ENCODE results near the gene EIPR1. TPM values are rescaled to one million over a fixed set of nuclear protein-coding genes. Genes with fewer than 3 reads are reported as not detected.

The EIPR1 gene
- total and polyA plus RNA-seq, 2 donors (not counting 3 experiments of a cell fraction or from before 2014, with no cell fraction given) = 30.8 to 57.3 TPM

DNA sequence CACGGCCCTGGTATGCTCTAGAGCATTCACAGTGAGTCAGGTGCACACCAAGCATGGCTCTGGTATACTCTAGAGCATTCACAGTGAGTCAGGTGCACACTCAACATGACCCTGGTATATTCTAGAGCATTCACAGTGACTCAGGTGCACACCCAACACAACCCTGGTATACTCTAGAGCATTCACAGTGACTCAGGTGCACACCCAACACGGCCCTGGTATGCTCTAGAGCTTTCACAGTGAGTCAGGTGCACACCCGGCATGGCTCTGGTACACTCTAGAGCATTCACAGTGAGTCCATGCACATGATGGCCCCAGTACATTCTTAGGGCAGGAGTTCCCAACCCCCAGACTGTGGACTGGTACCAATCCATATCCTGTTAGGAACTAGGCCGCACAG lies 158.1 kb downstream of the EIPR1 start:
- BruUV-seq (replicated peaks) = no TSS peak
- Histone ChIP-seq H3K9ac (replicated peaks; ENCODE audit: extremely low read depth, insufficient read depth, low read length) (no peak overlapping the region), H3K79me2 (ENCODE audit: control insufficient read depth, insufficient read depth, low read length) (peaks cover 1% of the 10 kb centered on the region), H3K9me1 (replicated peaks; ENCODE audit: control insufficient read depth, extremely low read depth, insufficient read depth, low read length) (no peaks in the 10 kb centered on the region), H3K4me1 (ENCODE audit: control insufficient read depth, extremely low read depth, insufficient read depth, low read length) (no peaks in the 10 kb centered on the region), H4K20me1 (replicated peaks; ENCODE audit: control insufficient read depth, extremely low read depth, insufficient read depth, low read length) (no peaks in the 10 kb centered on the region), H3K9me3 (replicated peaks; ENCODE audit: control insufficient read depth, insufficient read depth, low read length) (no peaks in the 10 kb centered on the region), H3K27me3 (ENCODE audit: control insufficient read depth in 2 of 2, insufficient read depth in 2 of 2, low read length in 2 of 2) (no peaks in the 10 kb centered on the region), H3K36me3 (ENCODE audit: control insufficient read depth in 2 of 2, extremely low read depth in 1 of 2, insufficient read depth in 2 of 2, low read length in 2 of 2) (no peaks in the 10 kb centered on the region), H3K4me3 (replicated peaks in 1 of 3; ENCODE audit: insufficient read depth in 1 of 3, low read depth in 1 of 3, low read length in 3 of 3) (no peak overlapping the region), H2AFZ (ENCODE audit: low read depth, low read length) (no peak overlapping the region), H3K4me2 (ENCODE audit: insufficient read depth, low read length) (no peak overlapping the region), H3K27ac (ENCODE audit: insufficient read depth, low read depth, low read length) (no peak overlapping the region)
- dilution Hi-C loops (cut with MboI; ENCODE audit: extremely low pct_ligation_motif_present, low sequenced_read_pairs) (no loop called here), intact Hi-C loops (cut with micrococcal nuclease) (no loop called here)
- ChIA-PET POLR2A (no interaction called here), CTCF (no interaction called here)
- FAIRE-seq (no peak), DNase-seq (ENCODE audit: low read depth, low spot score) (no peak)
- no peak for TF ChIP-seq MYC (IDR thresholded peaks at IDR 0.05; ENCODE audit: low read depth, low read length)
- TF ChIP-seq FOS (IDR thresholded peaks at IDR 0.05; ENCODE audit: borderline replicate concordance, insufficient read depth, low read length) = no peak
- no peak for TF ChIP-seq POLR2A (IDR thresholded peaks at IDR 0.05; ENCODE audit: low read depth, low read length)
- TF ChIP-seq, protein P1, sequence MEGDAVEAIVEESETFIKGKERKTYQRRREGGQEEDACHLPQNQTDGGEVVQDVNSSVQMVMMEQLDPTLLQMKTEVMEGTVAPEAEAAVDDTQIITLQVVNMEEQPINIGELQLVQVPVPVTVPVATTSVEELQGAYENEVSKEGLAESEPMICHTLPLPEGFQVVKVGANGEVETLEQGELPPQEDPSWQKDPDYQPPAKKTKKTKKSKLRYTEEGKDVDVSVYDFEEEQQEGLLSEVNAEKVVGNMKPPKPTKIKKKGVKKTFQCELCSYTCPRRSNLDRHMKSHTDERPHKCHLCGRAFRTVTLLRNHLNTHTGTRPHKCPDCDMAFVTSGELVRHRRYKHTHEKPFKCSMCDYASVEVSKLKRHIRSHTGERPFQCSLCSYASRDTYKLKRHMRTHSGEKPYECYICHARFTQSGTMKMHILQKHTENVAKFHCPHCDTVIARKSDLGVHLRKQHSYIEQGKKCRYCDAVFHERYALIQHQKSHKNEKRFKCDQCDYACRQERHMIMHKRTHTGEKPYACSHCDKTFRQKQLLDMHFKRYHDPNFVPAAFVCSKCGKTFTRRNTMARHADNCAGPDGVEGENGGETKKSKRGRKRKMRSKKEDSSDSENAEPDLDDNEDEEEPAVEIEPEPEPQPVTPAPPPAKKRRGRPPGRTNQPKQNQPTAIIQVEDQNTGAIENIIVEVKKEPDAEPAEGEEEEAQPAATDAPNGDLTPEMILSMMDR (IDR thresholded peaks at IDR 0.05; ENCODE audit: extremely low read depth in 1 of 2, insufficient read depth in 1 of 2, low read depth in 1 of 2, low read length in 2 of 2) = no peak
- no peak for TF ChIP-seq POLR2AphosphoS5 (IDR thresholded peaks at IDR 0.05; ENCODE audit: insufficient read depth, low read depth, low read length)
- TF ChIP-seq EZH2 (IDR thresholded peaks at IDR 0.05; ENCODE audit: borderline replicate concordance, low read depth, low read length, severe bottlenecking) = no peak
- no peak for TF ChIP-seq GATA2 (IDR thresholded peaks at IDR 0.05; ENCODE audit: insufficient read depth, insufficient read length, low read depth, low read length)
- no peak for TF ChIP-seq JUN (IDR thresholded peaks at IDR 0.05; ENCODE audit: borderline replicate concordance, insufficient read depth, insufficient read length, low read depth)
- TF ChIP-seq, protein P2, sequence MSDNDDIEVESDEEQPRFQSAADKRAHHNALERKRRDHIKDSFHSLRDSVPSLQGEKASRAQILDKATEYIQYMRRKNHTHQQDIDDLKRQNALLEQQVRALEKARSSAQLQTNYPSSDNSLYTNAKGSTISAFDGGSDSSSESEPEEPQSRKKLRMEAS (IDR thresholded peaks at IDR 0.05; ENCODE audit: insufficient read depth, insufficient read length) = no peak
